HFFc6 (cell line): ENCODE measurements around the gene GHITM. TPM values are rescaled to one million over a fixed set of nuclear protein-coding genes. Genes with fewer than 3 reads are reported as not detected.
"Not testable (repeated sequence)": the region's sequence is repeated elsewhere in the genome, so short reads cannot be mapped to it uniquely, and the experiment has no call there.

Source experiments
- DNase-seq: peaks from one replicate; pipeline ENCODE4 v3.0.0-alpha.2; 2018
- H3K27ac Mint-ChIP-seq: 2 replicates; pipeline ENCODE4 v1.8.0; 2020; ENCODE audit warnings: mild to moderate bottlenecking, mixed read lengths
- H3K27me3 Mint-ChIP-seq: 2 replicates; pipeline ENCODE4 v1.8.0; 2021; ENCODE audit warnings: mild to moderate bottlenecking, moderate library complexity, mixed read lengths; ENCODE audit not compliant: insufficient read depth
- H3K36me3 Mint-ChIP-seq: 2 replicates; pipeline ENCODE4 v1.8.0; 2021; ENCODE audit warnings: low read depth, mixed read lengths
- H3K4me1 Mint-ChIP-seq: 2 replicates; pipeline ENCODE4 v1.8.0; 2020; ENCODE audit warnings: low read depth, mixed read lengths
- H3K4me3 Mint-ChIP-seq: 2 replicates; pipeline ENCODE4 v1.8.0; 2020; ENCODE audit warnings: mild to moderate bottlenecking, moderate library complexity, mixed read lengths
- H3K9me3 Mint-ChIP-seq: 2 replicates; pipeline ENCODE4 v1.8.0; 2020; ENCODE audit warnings: mild to moderate bottlenecking, mixed read lengths
- total RNA-seq, 6 experiments: library from RNA; stranded (reverse); fragmentation: NEBNext Ultra II Directional; extraction: Animal tissue kit (Norgen Biotek cat#: 25700); gene quantifications; 2 replicates in 1 of 6; 3 replicates in 5 of 6; pipeline ENCODE4 v1.2.3, GENCODE V29; 2021
- TF ChIP-seq, protein P1 (sequence below): fragments of 200-600 bp; sonication (generic); IDR thresholded peaks from 2 replicates; pipeline ENCODE4 v1.5.0; 2021; ENCODE audit warnings: antibody characterized with exemption, mild to moderate bottlenecking

GHITM gene
- total RNA-seq, 6 experiments from 2014 or later = 137 to 155 (median 142) TPM

GRCh38 chr10:84171700-84172466, 32.6 kb downstream of the GHITM start:
- not testable (repeated sequence) for DNase-seq, H3K9me3 Mint-ChIP-seq, H3K36me3 Mint-ChIP-seq, H3K4me1 Mint-ChIP-seq, H3K4me3 Mint-ChIP-seq, H3K27ac Mint-ChIP-seq, H3K27me3 Mint-ChIP-seq

GRCh38 chr10:84172467-84173356, 33.4 kb downstream of the GHITM start:
- H3K27me3 Mint-ChIP-seq = peaks cover 2% of the 10 kb centered on the region
- TF ChIP-seq, protein P1, sequence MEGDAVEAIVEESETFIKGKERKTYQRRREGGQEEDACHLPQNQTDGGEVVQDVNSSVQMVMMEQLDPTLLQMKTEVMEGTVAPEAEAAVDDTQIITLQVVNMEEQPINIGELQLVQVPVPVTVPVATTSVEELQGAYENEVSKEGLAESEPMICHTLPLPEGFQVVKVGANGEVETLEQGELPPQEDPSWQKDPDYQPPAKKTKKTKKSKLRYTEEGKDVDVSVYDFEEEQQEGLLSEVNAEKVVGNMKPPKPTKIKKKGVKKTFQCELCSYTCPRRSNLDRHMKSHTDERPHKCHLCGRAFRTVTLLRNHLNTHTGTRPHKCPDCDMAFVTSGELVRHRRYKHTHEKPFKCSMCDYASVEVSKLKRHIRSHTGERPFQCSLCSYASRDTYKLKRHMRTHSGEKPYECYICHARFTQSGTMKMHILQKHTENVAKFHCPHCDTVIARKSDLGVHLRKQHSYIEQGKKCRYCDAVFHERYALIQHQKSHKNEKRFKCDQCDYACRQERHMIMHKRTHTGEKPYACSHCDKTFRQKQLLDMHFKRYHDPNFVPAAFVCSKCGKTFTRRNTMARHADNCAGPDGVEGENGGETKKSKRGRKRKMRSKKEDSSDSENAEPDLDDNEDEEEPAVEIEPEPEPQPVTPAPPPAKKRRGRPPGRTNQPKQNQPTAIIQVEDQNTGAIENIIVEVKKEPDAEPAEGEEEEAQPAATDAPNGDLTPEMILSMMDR = no peak
- H3K4me1 Mint-ChIP-seq = no peaks in the 10 kb centered on the region
- H3K4me3 Mint-ChIP-seq = no peak overlapping the region
- no peaks in the 10 kb centered on the region for H3K36me3 Mint-ChIP-seq
- no peak overlapping the region for H3K27ac Mint-ChIP-seq
- DNase-seq = no peak
- no peaks in the 10 kb centered on the region for H3K9me3 Mint-ChIP-seq

GRCh38 chr10:84173501-84173929, 34.2 kb downstream of the GHITM start, which contains the start of gene GPR15LG:
TSS of gene GPR15LG (plus strand) at chr10:84173801. CDS start at chr10:84173852, 51 bp downstream.
- TF ChIP-seq, protein P1 = no peak

GRCh38 chr10:84175436-84175835, 36.1 kb downstream of the GHITM start:
- Mint-ChIP-seq H3K27me3 (peaks cover 2% of the 10 kb centered on the region), H3K9me3 (no peaks in the 10 kb centered on the region), H3K36me3 (no peaks in the 10 kb centered on the region), H3K27ac (no peak overlapping the region), H3K4me1 (no peaks in the 10 kb centered on the region), H3K4me3 (no peak overlapping the region)
- no peak for DNase-seq
- TF ChIP-seq, protein P1 = no peak

More at GRCh38 chr10:84173501-84173929, 34.2 kb downstream of the GHITM start, which contains the start of gene GPR15LG:
- no peak for DNase-seq
- Mint-ChIP-seq H3K4me3 (no peak within 1 kb of the TSS), H3K4me1 (no peaks in the 10 kb centered on the region), H3K36me3 (no peaks in the 10 kb centered on the region), H3K27me3 (peaks cover 2% of the 10 kb centered on the region), H3K9me3 (no peaks in the 10 kb centered on the region), H3K27ac (no peak within 1 kb of the TSS)

- TF ChIP-seq, protein P1 = no peak
- peaks cover 2% of the 10 kb centered on the region for H3K27me3 Mint-ChIP-seq
- no peak for DNase-seq
- no peak overlapping the region for H3K27ac Mint-ChIP-seq
- no peak overlapping the region for H3K4me3 Mint-ChIP-seq
- no peaks in the 10 kb centered on the region for H3K9me3 Mint-ChIP-seq
- H3K36me3 Mint-ChIP-seq = no peaks in the 10 kb centered on the region
- no peaks in the 10 kb centered on the region for H3K4me1 Mint-ChIP-seq
Observed at GRCh38 chr10:84176351-84176750, 37.0 kb downstream of the GHITM start.
